K562 (cell line): ENCODE data around the gene ZSWIM4. TPM values are rescaled to one million over a fixed set of nuclear protein-coding genes. Genes with fewer than 3 reads are reported as not detected.

Experiments
- BRF1 ChIP-seq: IDR thresholded peaks from 3 replicates; pipeline ENCODE4 v1.6.1; 2011; ENCODE audit warnings: borderline replicate concordance, mild to moderate bottlenecking; ENCODE audit not compliant: insufficient read length; ENCODE audit errors: extremely low read depth
- CHCHD3 ChIP-seq: fragments of 250-450 bp; sonication (Bioruptor Pico); IDR thresholded peaks from 2 replicates; pipeline ENCODE4 v2.1.2; 2022; ENCODE audit warnings: mild to moderate bottlenecking
- E2F4 ChIP-seq: sonication (generic); formaldehyde crosslinking; IDR thresholded peaks from 2 replicates; pipeline ENCODE4 v1.8.0; 2022; ENCODE audit warnings: mild to moderate bottlenecking, low read depth, missing genetic modification reagents
- HDAC1 ChIP-seq, 2 experiments: fragments of 450-650 bp; IDR thresholded peaks; 2 replicates each; pipeline ENCODE4 v1.6.1; 2016 to 2017; ENCODE audit warnings: inconsistent platforms in 1 of 2, mild to moderate bottlenecking in 1 of 2, moderate library complexity in 1 of 2
- HDAC6 ChIP-seq: IDR thresholded peaks from 2 replicates; pipeline ENCODE4 v1.6.1; 2012; ENCODE audit warnings: low read depth, mild to moderate bottlenecking, control low read depth, inconsistent platforms, low read length, moderate library complexity
- HNRNPH1 ChIP-seq: fragments of 200-400 bp; formaldehyde crosslinking; optimal IDR thresholded peaks from 2 replicates; pipeline ENCODE3; 2017; ENCODE audit warnings: low read depth, mild to moderate bottlenecking, low read length, moderate library complexity
- KLF13 ChIP-seq: fragments of 450-650 bp; IDR thresholded peaks from 2 replicates; pipeline ENCODE4 v1.6.1; 2016; ENCODE audit warnings: missing genetic modification characterization, low read depth, mild to moderate bottlenecking, missing compliant biosample characterization, moderate library complexity, borderline replicate concordance
- MED1 ChIP-seq: sonication (generic); formaldehyde crosslinking; IDR thresholded peaks from 2 replicates; pipeline ENCODE4 v1.8.1; 2023; ENCODE audit warnings: missing genetic modification reagents, borderline replicate concordance
- PYGO2 ChIP-seq: fragments of 450-650 bp; IDR thresholded peaks from 2 replicates; pipeline ENCODE4 v1.6.1; 2016; ENCODE audit warnings: mild to moderate bottlenecking, missing genetic modification characterization, moderate library complexity, missing compliant biosample characterization
- RFX5 ChIP-seq: IDR thresholded peaks from 2 replicates; pipeline ENCODE4 v1.6.1; 2011; ENCODE audit warnings: low read depth, mild to moderate bottlenecking, improper control_type of control experiment, low read length
- ZBTB2 ChIP-seq: fragments of 450-650 bp; IDR thresholded peaks from 2 replicates; pipeline ENCODE4 v1.6.1; 2016; ENCODE audit warnings: antibody characterized with exemption
- ZNF311 ChIP-seq: fragments of 250-450 bp; sonication (Bioruptor Pico); IDR thresholded peaks from 2 replicates; pipeline ENCODE4 v1.4.0; 2020; ENCODE audit warnings: mild to moderate bottlenecking, moderate library complexity
- ZNF561 ChIP-seq: fragments of 450-650 bp; formaldehyde crosslinking; conservative IDR thresholded peaks from 2 replicates; pipeline ENCODE4 v1.4.0; 2020; ENCODE audit warnings: mild to moderate bottlenecking, moderate library complexity
- polyA plus RNA-seq, 8 experiments: library from polyadenylated mRNA; depleted of rRNA in 4 of 8; stranded (reverse) in 5 of 8; unstranded in 3 of 8; fragments of >200 nt; fragmentation: Nextera tagmentation in 2 of 8; fragmentation: Illumina TruSeq in 1 of 8; extraction: Ambion mirVana in 2 of 8; extraction: Trizol in 1 of 8; gene quantifications; 2 replicates each; pipeline versions ENCODE4 v1.2.1 to v1.2.3, GENCODE V29; 2011 to 2014; ENCODE audit warnings: inconsistent platforms in 1 of 8, missing spikeins in 1 of 8
- total RNA-seq, 7 experiments: library from RNA; depleted of rRNA in 6 of 7; stranded (reverse); fragments of >200 nt in 6 of 7; fragmentation: Illumina TruSeq in 2 of 7; extraction: Trizol in 2 of 7; gene quantifications; 2 replicates each; pipeline versions ENCODE4 v1.2.1 to v1.2.3, GENCODE V29; 2011 to 2021; ENCODE audit warnings: low replicate concordance in 1 of 7
- TF ChIP-seq, protein P1 (sequence below): fragments of 250-450 bp; sonication (Bioruptor Pico); IDR thresholded peaks from 2 replicates; pipeline ENCODE4 v1.5.0; 2021; ENCODE audit warnings: mild to moderate bottlenecking, moderate library complexity
- TF ChIP-seq, protein P2 (sequence below): fragments of 450-650 bp; conservative IDR thresholded peaks from 2 replicates; pipeline ENCODE4 v1.6.1; 2016; ENCODE audit warnings: missing genetic modification characterization, low read depth, mild to moderate bottlenecking, control low read depth, missing compliant biosample characterization
- TF ChIP-seq, protein P3 (sequence below), 2 experiments: IDR thresholded peaks; 2 replicates each; pipeline ENCODE4 v1.6.1; 2012; ENCODE audit warnings: improper control_type of control experiment in 2 of 2, low read depth in 2 of 2, low read length in 2 of 2, borderline replicate concordance in 1 of 2

Gene ZSWIM4
- total and polyA plus RNA-seq, 9 of the 15 experiments (the other 6 are each of a cell fraction or from before 2014, with no cell fraction given), result 0.25 to 3.7 (median 0.79) TPM; not detected in 2

DNA sequence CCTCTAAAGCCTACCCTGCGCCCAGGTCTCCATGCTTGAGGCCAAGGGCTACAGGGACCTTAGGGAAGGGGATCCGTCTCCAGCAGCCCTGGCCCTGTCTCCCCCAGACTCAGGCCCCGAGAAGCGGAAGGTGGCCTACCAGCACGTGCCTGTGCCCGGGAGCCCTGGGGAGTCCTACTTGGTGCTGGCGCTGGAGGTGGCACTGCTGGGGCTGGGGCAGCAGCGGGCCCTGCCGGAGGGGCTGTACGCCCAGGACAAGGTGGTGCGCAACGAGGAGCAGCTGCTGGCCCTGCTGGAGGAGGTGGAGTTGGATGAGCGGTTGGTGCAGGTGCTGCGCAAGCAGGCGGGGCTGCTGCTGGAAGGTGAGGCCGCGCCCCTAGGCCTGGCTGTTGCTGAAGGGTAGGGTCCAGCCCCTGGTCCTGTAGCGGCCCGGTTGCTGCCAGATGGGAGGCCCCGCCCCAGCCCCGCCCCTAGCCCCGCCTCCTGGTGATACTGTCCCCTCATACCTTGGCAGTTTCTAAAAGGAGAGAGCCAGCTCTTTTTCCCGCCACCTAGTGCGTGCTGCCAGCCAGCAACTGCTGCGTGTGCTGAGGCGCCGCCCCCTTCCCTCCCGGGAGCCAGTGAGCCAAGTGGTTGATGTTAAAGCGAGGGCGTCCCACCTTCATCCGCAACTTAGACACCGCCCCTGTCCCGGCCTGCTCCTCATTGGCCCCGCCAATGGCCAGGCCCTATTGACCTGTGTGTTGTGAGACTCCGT is 22.6 kb downstream of the ZSWIM4 start (continued):
- TF ChIP-seq HDAC1 (IDR thresholded peaks at IDR 0.05) (peak in 1 of 2 experiments; percentile 54; a peak in 2 of 4 replicates), RFX5 (0 out of 2 replicates have a peak, but pooled peaks have one; percentile 25), E2F4 (peak; percentile 78; the same call in 1 of the 2 replicates), MED1 (no peak), CHCHD3 (CRISPR knock-in tag) (no peak), HNRNPH1 (no peak), ZNF561 (no peak), PYGO2 (tag) (no peak), KLF13 (tag) (no peak), ZBTB2 (0 out of 2 replicates have a peak, but pooled peaks have one; percentile 17), BRF1 (no peak), ZNF311 (CRISPR knock-in tag) (no peak), HDAC6 (no peak)
- TF ChIP-seq, protein P1, sequence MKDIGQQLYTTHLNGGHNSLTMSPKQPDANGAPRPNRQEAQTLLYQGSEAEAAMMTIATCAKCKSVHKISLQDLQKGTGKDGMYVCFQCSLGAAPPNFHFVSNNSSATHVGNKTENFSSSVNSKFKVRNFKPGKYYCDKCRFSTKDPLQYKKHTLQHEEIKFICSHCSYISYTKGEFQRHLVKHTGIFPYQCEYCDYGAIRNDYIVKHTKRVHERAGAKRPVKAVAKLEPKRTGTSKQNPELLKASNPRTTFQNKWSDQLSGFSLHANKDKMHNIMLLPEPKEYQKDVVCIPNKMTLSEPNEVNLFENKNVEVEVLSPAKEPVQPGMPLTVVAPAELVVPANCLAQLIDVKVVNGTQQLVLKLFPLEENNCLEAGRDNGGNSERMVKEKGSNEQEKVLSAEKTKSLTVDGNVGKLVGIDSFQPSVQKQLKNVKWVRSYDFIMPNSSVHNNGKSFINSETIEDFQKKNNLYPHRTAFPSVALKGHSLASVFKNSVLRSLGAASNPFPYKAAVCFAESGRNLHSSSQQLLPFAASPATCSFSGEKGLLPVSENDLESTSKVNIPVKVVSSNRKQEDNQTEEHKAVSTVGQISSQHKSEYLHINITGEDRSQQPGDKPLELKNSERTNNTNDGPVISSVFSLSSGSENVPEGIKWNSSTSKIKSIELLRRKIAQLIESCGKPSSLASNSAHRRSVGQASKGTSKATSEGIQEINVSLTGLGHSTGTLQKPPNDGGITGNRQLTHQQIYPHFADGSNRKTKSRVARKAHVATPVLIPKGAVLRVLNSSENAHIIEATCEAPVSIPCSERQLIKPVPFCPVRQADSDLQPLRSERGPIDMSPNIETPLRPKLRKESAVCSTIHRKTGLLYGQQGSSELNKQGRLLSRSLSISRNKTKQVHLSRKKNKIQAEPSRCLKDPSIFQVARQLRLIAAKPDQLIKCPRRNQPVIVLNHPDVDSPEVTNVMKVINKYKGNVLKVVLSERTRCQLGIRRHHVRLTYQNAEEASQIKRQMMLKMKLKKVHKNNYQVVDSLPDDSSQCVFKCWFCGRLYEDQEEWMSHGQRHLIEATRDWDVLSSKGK (CRISPR knock-in tag), result no peak
- TF ChIP-seq, protein P2, sequence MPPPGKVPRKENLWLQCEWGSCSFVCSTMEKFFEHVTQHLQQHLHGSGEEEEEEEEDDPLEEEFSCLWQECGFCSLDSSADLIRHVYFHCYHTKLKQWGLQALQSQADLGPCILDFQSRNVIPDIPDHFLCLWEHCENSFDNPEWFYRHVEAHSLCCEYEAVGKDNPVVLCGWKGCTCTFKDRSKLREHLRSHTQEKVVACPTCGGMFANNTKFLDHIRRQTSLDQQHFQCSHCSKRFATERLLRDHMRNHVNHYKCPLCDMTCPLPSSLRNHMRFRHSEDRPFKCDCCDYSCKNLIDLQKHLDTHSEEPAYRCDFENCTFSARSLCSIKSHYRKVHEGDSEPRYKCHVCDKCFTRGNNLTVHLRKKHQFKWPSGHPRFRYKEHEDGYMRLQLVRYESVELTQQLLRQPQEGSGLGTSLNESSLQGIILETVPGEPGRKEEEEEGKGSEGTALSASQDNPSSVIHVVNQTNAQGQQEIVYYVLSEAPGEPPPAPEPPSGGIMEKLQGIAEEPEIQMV (tag), result no peak
- TF ChIP-seq, protein P3, sequence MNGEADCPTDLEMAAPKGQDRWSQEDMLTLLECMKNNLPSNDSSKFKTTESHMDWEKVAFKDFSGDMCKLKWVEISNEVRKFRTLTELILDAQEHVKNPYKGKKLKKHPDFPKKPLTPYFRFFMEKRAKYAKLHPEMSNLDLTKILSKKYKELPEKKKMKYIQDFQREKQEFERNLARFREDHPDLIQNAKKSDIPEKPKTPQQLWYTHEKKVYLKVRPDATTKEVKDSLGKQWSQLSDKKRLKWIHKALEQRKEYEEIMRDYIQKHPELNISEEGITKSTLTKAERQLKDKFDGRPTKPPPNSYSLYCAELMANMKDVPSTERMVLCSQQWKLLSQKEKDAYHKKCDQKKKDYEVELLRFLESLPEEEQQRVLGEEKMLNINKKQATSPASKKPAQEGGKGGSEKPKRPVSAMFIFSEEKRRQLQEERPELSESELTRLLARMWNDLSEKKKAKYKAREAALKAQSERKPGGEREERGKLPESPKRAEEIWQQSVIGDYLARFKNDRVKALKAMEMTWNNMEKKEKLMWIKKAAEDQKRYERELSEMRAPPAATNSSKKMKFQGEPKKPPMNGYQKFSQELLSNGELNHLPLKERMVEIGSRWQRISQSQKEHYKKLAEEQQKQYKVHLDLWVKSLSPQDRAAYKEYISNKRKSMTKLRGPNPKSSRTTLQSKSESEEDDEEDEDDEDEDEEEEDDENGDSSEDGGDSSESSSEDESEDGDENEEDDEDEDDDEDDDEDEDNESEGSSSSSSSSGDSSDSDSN (IDR thresholded peaks at IDR 0.05; ENCODE audit: borderline replicate concordance in 1 of 2, low read depth in 2 of 2, low read length in 2 of 2), result 0 out of 4 replicates have a peak, but pooled peaks of 1 of the 2 experiments have one; percentile 15
